Measurements from ENCODE around the gene ZNF532.

ZNF532 gene

GRCh38 chr18:58859907-58860306, 4.8 kb upstream of the ZNF532 start:
- no peak for TF ChIP-seq GATA3 (IDR thresholded peaks at IDR 0.05; ENCODE audit: low read depth, low read length)

GRCh38 chr18:58860747-58861231, 3.9 kb upstream of the ZNF532 start:
- no peak for TF ChIP-seq GATA2 (IDR thresholded peaks at IDR 0.05; ENCODE audit: low read depth, low read length)
- no peak for TF ChIP-seq GATA3 (IDR thresholded peaks at IDR 0.05; ENCODE audit: low read depth, low read length)

GRCh38 chr18:58861353-58861752, 3.3 kb upstream of the ZNF532 start:
- TF ChIP-seq GATA2 (IDR thresholded peaks at IDR 0.05; ENCODE audit: low read depth, low read length) (no peak), GATA3 (IDR thresholded peaks at IDR 0.05; ENCODE audit: low read depth, low read length) (no peak)

GRCh38 chr18:58861861-58862301, 2.8 kb upstream of the ZNF532 start:
- TF ChIP-seq GATA3 (IDR thresholded peaks at IDR 0.05; ENCODE audit: low read depth, low read length) (no peak), GATA2 (IDR thresholded peaks at IDR 0.05; ENCODE audit: low read depth, low read length) (no peak)

GRCh38 chr18:58862356-58862755, 2.3 kb upstream of the ZNF532 start:
- no peak for TF ChIP-seq GATA3 (IDR thresholded peaks at IDR 0.05; ENCODE audit: low read depth, low read length)
- no peak for TF ChIP-seq GATA2 (IDR thresholded peaks at IDR 0.05; ENCODE audit: low read depth, low read length)

GRCh38 chr18:58862851-58863538, 1.7 kb upstream of the ZNF532 start:
- no peak for TF ChIP-seq GATA2 (IDR thresholded peaks at IDR 0.05; ENCODE audit: low read depth, low read length)
- no peak for TF ChIP-seq GATA3 (IDR thresholded peaks at IDR 0.05; ENCODE audit: low read depth, low read length)

- no peak for TF ChIP-seq GATA2 (IDR thresholded peaks at IDR 0.05; ENCODE audit: low read depth, low read length)
- TF ChIP-seq GATA3 (IDR thresholded peaks at IDR 0.05; ENCODE audit: low read depth, low read length) = no peak
Measured at GRCh38 chr18:58863539-58864145, 1.0 kb upstream of the ZNF532 start.

- TF ChIP-seq GATA2 (IDR thresholded peaks at IDR 0.05; ENCODE audit: low read depth, low read length) (no peak), GATA3 (IDR thresholded peaks at IDR 0.05; ENCODE audit: low read depth, low read length) (no peak)
Measured at GRCh38 chr18:58865033-58865590, 435 bp downstream of the ZNF532 start.

- TF ChIP-seq GATA2 (IDR thresholded peaks at IDR 0.05; ENCODE audit: low read depth, low read length) (no peak), GATA3 (IDR thresholded peaks at IDR 0.05; ENCODE audit: low read depth, low read length) (no peak)
Measured at GRCh38 chr18:58865701-58866065, 1.0 kb downstream of the ZNF532 start.

- TF ChIP-seq GATA2 (IDR thresholded peaks at IDR 0.05; ENCODE audit: low read depth, low read length) = no peak
- TF ChIP-seq GATA3 (IDR thresholded peaks at IDR 0.05; ENCODE audit: low read depth, low read length) = no peak
Measured at GRCh38 chr18:58866066-58866772, 1.5 kb downstream of the ZNF532 start.

- no peak for TF ChIP-seq GATA2 (IDR thresholded peaks at IDR 0.05; ENCODE audit: low read depth, low read length)
- TF ChIP-seq GATA3 (IDR thresholded peaks at IDR 0.05; ENCODE audit: low read depth, low read length) = no peak
Measured at GRCh38 chr18:58866773-58867150, 2.1 kb downstream of the ZNF532 start.

- TF ChIP-seq GATA2 (IDR thresholded peaks at IDR 0.05; ENCODE audit: low read depth, low read length) = no peak
- TF ChIP-seq GATA3 (IDR thresholded peaks at IDR 0.05; ENCODE audit: low read depth, low read length) = no peak
Measured at GRCh38 chr18:58867281-58867961, 2.7 kb downstream of the ZNF532 start.

- TF ChIP-seq GATA2 (IDR thresholded peaks at IDR 0.05; ENCODE audit: low read depth, low read length) (no peak), GATA3 (IDR thresholded peaks at IDR 0.05; ENCODE audit: low read depth, low read length) (no peak)
Measured at GRCh38 chr18:58868440-58868839, 3.8 kb downstream of the ZNF532 start.

GRCh38 chr18:58870130-58870529, 5.5 kb downstream of the ZNF532 start:
- TF ChIP-seq GATA2 (IDR thresholded peaks at IDR 0.05; ENCODE audit: low read depth, low read length) (no peak), GATA3 (IDR thresholded peaks at IDR 0.05; ENCODE audit: low read depth, low read length) (no peak)

All from SH-SY5Y (cell line).